HL-60 (cell line): ENCODE data around the gene HMGA1.

Source experiments
- DNase-seq, 2 experiments: peaks; one replicate each; pipeline ENCODE4 v3.0.0-alpha.2; 2010 to 2020; ENCODE audit warnings: low read depth in 1 of 2, low spot score in 1 of 2
- H3K27ac ChIP-seq: fragments of 250-450 bp; sonication (Bioruptor Pico); replicated peaks from 2 replicates; pipeline ENCODE4 v1.5.1; 2020; ENCODE audit warnings: mild to moderate bottlenecking, moderate library complexity
- H3K27me3 ChIP-seq: fragments of 250-450 bp; sonication (Bioruptor Pico); 2 replicates; pipeline ENCODE4 v1.5.1; 2021; ENCODE audit warnings: mild to moderate bottlenecking, moderate library complexity; ENCODE audit not compliant: insufficient read depth, poor library complexity, severe bottlenecking
- H3K4me3 ChIP-seq: replicated peaks from 2 replicates; pipeline ENCODE4 v1.5.1; 2011; ENCODE audit warnings: mild to moderate bottlenecking, control low read depth, low read length; ENCODE audit not compliant: insufficient read depth
- GABPA ChIP-seq: IDR thresholded peaks from 2 replicates; pipeline ENCODE4 v1.6.1; 2012; ENCODE audit warnings: low read depth
- POLR2AphosphoS5 ChIP-seq: IDR thresholded peaks from 2 replicates; pipeline ENCODE4 v1.6.1; 2012; ENCODE audit warnings: low read depth
- REST ChIP-seq: IDR thresholded peaks from 2 replicates; pipeline ENCODE4 v1.6.1; 2012; ENCODE audit warnings: low read depth; ENCODE audit not compliant: insufficient replicate concordance
- SPI1 ChIP-seq: IDR thresholded peaks from 2 replicates; pipeline ENCODE4 v1.6.1; 2012; ENCODE audit warnings: low read depth, mild to moderate bottlenecking, borderline replicate concordance
- TF ChIP-seq, protein P1 (sequence below): IDR thresholded peaks from one replicate; pipeline ENCODE4 v1.5.1; 2011; ENCODE audit warnings: low read length, control low read depth, inconsistent platforms; ENCODE audit not compliant: insufficient read depth

Gene HMGA1

GRCh38 chr6:34274129-34274528, 37.5 kb downstream of the HMGA1 start:
- H3K27ac ChIP-seq: peak overlapping the region; percentile 48; the same call in 1 of the 2 replicates
- DNase-seq: no peak
- TF ChIP-seq POLR2AphosphoS5 (no peak), GABPA (no peak), REST (no peak), SPI1 (no peak)
- TF ChIP-seq, protein P1, sequence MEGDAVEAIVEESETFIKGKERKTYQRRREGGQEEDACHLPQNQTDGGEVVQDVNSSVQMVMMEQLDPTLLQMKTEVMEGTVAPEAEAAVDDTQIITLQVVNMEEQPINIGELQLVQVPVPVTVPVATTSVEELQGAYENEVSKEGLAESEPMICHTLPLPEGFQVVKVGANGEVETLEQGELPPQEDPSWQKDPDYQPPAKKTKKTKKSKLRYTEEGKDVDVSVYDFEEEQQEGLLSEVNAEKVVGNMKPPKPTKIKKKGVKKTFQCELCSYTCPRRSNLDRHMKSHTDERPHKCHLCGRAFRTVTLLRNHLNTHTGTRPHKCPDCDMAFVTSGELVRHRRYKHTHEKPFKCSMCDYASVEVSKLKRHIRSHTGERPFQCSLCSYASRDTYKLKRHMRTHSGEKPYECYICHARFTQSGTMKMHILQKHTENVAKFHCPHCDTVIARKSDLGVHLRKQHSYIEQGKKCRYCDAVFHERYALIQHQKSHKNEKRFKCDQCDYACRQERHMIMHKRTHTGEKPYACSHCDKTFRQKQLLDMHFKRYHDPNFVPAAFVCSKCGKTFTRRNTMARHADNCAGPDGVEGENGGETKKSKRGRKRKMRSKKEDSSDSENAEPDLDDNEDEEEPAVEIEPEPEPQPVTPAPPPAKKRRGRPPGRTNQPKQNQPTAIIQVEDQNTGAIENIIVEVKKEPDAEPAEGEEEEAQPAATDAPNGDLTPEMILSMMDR: no peak
- no peaks in the 10 kb centered on the region for H3K27me3 ChIP-seq
- no peak overlapping the region for H3K4me3 ChIP-seq

DNA sequence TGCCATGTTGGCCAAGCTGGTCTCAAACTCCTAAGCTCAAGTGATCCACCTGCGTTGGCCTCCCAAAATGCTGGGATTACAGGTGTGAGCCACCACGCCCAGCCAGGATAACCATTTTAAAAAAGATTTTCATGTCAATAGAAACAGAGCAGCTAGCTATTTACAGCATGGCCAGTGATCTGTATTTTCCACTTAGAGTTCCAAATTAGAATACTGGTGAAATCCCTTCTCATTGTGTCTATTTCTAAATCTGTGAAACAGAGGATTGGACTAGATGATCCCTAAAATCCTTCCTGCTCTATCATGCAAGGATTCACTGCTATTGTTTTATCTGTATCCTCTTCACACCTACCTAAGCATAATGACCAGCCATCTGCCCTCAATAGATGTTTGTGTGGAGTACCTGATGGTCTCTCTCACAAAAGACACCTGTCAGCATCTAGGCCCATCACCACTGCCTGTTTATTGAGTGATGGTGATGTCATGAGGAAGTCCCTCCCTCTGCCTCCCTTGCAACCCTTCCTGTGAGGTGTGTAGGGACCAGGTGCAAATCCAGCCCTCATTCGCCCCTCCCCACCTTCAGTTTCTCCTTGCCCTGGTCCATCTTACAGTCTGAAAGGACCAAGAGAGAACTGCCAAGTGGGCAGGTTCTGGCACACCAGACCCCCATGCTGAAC, 38.6 kb downstream of the HMGA1 start:
- no peaks in the 10 kb centered on the region for H3K27me3 ChIP-seq
- TF ChIP-seq POLR2AphosphoS5 (no peak), GABPA (no peak), SPI1 (0 out of 2 replicates have a peak, but pooled peaks have one; percentile 27), REST (no peak)
- TF ChIP-seq, protein P1: no peak
- no peak for DNase-seq
- H3K27ac ChIP-seq: no peak overlapping the region
- H3K4me3 ChIP-seq: no peak overlapping the region

DNA sequence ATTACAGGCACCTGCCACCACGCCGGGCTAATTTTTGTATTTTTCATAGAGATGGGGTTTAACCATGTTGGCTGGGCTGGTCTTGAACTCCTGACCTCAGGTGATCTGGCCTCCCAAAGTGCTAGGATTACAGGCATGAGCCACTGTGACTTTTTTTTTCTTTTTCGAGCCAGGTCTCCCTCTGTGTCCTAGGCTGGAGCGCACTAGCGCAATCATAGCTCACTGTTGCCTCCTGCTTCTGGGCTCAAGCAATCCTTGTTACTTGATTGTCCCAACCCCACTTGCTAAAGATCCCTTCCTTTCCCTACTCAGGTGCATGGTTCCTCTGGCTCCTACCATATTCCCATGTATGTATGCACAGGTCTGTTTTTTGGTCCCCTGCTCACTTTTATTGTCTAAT, 39.5 kb downstream of the HMGA1 start:
- no peak for DNase-seq
- Histone ChIP-seq H3K27ac (no peak overlapping the region), H3K27me3 (no peaks in the 10 kb centered on the region), H3K4me3 (no peak overlapping the region)
- no peak for TF ChIP-seq POLR2AphosphoS5
- TF ChIP-seq REST: no peak
- TF ChIP-seq, protein P1: no peak
- TF ChIP-seq SPI1: no peak
- TF ChIP-seq GABPA: no peak
